HG03439 (cell line): Measurements from ENCODE around the gene LAMA5.
A peak's percentile ranks its signal among the peaks of the same experiment; 100 is the strongest.
"Not testable (repeated sequence)": the region's sequence is repeated elsewhere in the genome, so short reads cannot be mapped to it uniquely, and the experiment has no call there.

ENCODE experiments used
- ATAC-seq: cut with Tn5 transposase; IDR thresholded peaks from one replicate; pipeline ENCODE4 v1.9.1; 2021; ENCODE audit warnings: mild to moderate bottlenecking, moderate library complexity; ENCODE audit not compliant: unreplicated experiment

Gene LAMA5

DNA sequence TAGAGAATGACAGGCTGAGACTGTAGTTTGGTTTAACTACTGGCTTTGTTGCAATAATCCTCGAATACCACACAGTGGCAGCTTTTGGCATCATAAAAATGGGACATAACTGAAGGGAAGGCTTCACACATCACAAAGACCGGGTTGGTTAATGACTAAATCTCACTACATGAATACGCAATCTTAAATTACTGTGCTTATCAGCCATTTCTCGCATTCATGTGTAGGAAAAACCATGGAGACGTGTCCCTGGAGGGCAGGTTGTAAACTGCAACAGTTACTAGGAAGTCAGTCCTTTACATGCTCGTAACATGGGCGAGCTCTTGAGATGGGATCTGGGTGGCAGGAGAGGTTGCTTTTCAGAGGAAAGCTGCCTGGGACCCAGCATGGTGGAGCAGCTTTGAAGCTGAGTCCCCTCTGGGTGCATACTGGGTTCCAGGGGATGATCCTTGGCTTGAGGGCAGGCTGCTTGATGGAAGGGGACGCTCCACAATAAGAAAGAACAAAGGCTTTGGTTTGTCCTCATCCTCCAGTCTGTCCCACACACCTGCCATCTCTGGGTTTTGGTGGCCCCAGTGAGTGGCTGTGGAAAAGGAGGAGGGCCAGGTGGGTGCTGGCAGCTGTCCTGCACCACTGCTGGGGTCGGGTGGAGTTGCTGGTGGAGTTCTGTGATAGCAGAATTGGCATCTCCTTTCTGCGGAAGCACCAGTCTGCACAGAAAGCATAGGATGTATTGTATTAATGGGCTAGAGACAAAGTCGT is 21.9 kb upstream of the LAMA5 start:
- ATAC-seq = no peak

DNA sequence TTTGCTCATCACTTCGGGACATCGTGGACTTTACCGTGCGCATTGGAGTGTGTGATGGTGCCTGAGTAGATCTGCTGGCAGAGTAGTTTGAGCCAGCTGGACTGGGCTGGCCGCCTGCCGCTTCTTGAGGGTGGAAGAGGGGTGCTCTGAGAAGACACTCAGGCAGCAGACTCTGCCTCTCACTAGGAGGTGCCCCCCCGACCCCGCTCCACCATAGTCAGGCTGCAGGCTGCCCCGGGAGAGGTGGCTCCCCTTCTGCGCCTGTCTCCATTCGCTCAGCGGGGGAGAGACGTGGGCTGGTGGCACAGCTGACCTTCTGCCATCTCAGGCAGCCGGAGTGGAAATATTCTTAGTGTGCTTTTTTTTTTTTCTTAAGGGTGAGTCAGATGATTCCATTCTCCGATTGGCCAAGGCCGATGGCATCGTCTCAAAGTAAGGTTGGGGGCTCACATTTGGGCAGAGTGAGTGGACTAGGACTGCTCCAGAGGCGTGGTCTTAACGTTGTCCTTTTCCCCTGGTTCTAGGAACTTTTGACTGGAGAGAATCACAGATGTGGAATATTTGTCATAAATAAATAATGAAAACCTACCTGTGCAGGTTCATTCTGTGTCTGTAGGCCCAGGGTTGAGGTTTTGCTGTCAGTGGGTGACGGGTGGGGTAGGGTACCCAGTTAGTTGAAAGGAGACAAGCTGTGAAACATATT is 21.0 kb upstream of the LAMA5 start:
- ATAC-seq = no peak

DNA sequence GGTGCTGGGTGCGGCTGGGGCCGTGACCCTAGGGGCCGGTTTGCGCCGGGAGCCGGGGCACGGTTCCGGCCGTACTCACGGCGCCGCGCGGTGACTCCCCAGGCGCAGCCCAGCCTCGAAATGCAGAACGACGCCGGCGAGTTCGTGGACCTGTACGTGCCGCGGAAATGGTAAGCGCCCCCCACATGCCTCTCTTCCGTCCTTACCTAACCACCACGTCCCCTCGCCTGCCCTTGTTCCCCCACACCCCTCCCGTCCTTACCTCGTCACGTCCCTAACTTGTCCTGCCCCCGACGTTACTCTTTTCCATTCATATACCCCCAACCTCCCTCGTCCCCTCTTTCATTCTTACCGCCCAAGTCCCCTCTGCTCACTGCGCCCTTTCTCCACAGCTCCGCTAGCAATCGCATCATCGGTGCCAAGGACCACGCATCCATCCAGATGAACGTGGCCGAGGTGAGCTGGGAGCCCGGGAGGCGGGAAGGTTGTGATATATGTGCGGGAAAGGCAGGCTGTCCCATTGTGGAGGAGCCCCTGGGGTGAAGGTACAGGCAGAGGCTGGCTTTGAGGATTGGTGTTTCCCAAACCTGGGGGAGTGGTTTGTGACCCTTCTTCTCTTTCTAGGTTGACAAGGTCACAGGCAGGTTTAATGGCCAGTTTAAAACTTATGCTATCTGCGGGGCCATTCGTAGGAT is 20.3 kb upstream of the LAMA5 start:
- ATAC-seq = peak; percentile 10

DNA sequence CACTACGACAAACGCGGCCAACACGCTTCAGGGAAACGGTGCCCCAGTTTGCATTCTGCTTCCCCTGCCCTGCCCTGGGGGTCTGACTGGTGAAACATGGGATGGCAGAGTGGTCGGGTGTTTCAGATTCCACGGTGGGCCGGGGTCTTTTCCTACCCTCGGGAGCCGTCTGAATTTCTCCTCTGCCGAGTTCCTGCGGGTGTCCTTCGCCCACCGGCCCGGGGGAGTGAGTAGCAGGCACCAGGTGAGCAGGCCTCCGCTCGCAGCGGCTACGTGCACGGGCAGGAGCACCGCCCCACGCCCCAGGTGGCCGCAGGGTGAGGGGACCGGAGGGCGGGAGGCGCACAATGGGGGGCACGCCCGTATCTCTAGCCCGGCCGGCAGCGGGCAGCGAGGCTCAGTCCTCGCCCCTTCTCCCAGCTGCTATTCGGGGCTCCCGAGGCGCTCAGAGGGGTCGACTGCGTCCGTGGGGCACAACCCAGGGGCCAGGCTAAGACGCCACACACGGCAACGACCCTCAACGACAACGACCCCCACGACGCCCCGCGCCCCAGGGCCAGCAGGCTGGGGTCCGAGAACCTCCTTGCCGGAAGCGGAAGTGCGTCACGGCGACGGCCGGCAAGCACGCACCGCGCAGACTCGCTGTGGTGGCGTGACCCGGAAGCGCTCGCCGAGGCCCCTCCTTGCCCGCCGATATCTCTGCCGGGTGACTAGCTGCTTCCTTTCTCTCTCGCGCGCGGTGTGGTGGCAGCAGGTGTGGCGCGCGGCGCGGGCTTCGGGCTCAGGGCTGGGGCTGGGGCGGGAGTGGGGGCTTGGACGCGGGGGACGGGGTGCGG is 19.5 kb upstream of the LAMA5 start, which contains the start of gene RPS21:
Gene RPS21 (plus strand): TSS at position 721 of the 836 bp plus-strand sequence. CDS start 236 bp downstream, outside the sequence.
- peak; percentile 80 for ATAC-seq

DNA sequence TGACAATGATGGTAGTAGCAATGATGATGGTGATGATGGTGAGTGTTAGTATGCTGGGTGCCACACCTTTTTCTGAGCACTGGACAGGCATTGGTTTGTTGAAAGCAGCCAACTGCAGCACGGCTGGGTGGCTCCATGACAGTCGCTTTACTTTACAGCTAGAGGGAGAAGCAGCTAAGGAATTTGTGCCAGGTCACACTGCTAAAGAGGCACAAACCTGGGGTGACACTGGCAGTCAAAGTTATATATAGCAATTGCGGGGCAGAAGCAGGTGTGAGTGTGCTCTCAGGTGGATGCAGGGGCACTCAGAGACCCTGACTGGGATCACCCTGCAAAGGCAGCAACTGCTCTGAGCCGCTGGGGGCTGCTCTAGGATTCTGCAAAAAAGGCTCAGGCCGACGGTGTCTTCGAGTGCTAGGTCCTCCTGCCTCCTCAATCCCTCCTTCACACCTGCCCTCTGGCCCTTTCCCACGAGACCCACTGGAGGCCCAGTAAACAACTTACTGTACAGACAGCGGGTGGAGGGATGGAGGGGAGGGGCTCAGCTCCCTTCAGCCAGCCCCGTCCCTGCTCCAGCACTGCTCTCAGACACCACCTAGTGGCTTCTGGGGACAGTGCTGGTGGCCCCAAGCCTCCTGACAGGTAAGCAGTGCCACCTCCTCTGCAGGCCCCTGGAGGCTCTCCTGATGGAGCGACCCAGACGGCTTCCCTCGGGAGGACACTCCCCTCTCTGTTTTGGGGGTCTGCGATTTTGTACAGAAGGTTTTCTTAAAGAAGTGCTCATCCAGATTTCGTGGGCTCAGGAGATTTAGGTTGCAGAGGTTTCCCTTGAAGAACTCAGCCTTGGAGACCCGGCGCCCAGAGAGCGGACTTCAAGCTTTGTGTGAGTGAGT is 15.4 kb upstream of the LAMA5 start:
- peak; percentile 68 for ATAC-seq

DNA sequence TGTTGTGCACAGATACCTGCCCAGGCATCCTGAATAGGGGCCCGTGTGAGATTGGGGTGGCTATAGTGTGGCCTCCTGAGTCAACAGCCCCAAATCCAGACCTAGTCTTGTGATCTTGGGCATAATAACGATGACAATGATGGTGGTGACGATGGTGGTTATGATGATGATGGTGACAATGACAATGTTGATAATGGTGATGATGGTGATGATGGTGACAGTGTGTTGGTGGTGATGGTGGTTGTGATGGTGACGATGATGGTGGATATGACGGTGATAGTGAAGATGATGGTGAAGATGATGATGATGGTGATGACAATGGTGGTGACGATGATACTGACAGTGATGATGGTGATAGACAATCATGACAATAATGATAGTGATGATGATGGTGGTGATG is 14.7 kb upstream of the LAMA5 start:
- no peak for ATAC-seq

DNA sequence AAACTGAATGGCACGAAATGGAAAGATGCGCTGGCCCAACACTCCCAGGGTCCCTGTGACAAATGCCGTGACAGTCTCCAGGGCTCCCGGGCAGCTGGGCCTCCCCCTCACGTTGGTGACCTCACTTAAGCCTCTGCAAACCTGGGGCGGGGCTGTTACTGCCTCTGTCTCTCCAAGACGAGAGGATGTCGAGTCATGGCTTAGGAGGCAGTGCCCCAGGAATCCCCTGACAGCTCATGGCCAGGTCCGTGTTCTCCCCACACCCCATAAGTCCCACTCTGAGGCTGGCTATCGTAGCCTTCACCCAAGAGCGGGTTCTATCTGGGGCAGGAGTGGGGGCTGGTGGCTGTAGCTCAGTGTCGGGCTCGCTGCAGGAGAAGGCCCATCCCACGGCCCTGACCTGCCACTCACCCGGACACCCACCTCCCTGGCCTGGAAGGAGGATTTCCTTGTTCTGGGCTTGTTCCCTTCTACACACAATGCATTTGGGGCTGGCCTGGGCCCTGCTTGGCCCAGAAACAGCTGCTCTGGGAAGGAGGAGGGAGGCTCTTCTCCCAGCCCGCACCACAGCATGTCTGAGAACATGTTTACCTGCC is 14.2 kb upstream of the LAMA5 start:
- no peak for ATAC-seq

- no peak for ATAC-seq
Observed at GRCh38 chr20:62378215-62378614, 11.1 kb upstream of the LAMA5 start.

- ATAC-seq = no peak
Observed at GRCh38 chr20:62377615-62378178, 10.6 kb upstream of the LAMA5 start.

DNA sequence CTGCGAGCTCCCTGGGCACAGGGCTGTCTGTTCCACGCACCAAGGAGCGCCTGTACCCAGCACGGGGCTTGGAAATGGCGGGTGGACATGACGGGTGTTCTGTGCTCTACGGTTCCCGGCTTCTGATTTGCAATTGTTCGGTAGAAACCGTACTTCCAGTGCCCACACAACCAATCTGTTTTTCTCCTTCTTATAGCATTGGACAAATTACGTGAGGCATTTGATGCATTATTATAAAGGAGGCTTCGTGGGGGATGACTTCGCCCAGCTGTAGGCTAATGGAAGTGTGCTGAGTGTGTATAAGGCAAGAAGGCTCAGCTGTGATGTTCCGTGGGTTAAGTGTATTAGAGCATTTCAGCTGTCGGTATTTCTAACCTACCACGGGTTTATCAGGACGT is 10.0 kb upstream of the LAMA5 start:
- ATAC-seq = no peak

DNA sequence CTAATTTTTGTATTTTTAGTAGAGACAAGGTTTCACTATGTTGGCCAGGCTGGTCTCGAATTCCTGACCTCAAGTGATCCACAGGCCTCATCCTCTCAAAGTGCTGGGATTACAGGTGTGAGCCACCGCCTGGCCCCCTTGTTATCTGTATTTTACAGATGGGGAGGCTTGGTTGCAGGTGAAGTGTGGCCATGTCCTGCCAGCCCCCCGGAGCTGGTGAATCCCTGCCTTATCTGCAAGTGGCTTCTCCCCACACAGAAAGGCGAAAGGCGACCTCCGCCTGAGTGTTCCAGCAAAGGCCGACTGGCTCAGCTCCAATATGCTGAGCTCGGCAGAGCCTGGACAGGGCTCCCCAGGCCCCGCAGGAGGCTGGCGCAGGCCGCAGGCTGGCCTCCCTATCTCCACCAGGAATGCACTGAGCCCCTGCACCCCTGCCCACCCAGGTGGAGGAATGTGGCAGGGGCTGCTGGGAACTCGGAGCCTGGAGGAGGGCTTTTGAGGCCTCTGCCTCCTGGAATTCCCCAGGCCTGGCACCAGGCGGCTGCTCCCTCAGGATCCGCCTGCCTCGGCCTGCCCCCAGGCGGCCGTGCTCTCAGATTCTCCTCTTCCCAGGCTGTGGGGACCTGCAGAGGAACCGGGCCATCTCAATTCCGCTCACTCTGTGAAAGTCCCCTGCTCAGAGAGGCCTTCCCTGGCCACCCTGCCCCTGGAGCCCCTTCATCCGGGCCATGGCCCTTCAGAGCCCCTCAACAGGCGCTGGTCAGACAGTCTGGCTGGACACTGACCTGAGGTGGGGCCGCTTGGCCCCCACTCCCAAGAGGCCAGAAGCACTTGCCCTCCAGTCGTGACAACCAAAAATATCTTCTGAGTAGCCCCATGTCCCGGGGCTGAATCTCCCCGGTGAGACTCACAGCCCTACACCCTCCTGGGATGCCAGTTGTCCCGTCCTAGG is 9.3 kb upstream of the LAMA5 start:
- ATAC-seq = no peak

GRCh38 chr20:62374331-62375152 is 7.4 kb upstream of the LAMA5 start:
- no peak for ATAC-seq

DNA sequence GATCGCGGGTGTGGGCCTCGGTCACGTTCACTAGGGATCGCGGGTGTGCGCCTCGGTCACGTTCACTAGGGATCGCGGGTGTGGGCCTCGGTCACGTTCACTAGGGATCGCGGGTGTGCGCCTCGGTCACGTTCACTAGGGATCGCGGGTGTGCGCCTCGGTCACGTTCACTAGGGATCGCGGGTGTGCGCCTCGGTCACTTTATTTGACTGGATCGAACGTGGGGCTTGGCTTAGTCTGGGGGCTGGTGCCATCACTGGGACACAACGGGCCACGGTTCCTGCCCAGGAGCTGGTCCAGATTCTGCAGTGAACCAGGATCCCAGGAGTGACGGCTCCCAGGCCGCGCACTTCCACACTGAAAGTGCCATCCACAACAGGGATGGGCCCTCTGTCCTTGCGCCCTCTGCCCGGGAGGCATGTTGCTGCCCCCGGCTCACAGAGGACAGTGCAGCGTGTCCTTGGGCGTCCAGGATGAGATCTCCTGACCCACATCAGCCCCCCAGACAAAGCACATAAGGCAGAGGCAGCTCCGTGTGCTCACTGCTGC is 6.6 kb upstream of the LAMA5 start:
- not testable (repeated sequence) for ATAC-seq

- no peak for ATAC-seq
Observed at GRCh38 chr20:62372042-62372993, 5.2 kb upstream of the LAMA5 start.

DNA sequence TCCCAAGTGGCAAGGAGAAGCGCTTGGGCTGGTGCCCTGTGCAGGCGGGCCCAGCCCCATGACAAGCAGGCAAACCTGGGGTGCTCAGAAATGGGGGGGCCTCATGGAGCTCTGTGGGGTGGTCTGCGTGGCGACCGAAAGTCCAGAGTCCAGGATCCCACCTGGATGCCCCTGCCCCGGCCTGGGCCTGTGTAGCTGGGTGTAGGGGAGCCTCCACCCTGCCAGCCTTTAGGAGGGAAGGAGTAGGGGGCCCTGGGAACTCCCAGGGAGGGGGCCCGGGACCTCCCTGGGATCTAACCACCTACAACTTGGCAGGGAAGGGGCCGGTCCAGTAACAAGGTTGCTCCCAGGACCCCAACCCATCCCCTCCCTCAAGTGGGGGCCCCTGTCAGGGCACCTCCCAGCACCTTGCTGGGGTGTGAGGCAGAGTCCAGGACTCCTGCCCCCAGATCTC is 4.5 kb upstream of the LAMA5 start:
- no peak for ATAC-seq
